LoVo (cell line): ENCODE data around the gene RUNX3.

Experiments
- DNase-seq: peaks from one replicate; pipeline ENCODE4 v3.0.0-alpha.2; 2016; ENCODE audit warnings: low spot score

Gene RUNX3

DNA sequence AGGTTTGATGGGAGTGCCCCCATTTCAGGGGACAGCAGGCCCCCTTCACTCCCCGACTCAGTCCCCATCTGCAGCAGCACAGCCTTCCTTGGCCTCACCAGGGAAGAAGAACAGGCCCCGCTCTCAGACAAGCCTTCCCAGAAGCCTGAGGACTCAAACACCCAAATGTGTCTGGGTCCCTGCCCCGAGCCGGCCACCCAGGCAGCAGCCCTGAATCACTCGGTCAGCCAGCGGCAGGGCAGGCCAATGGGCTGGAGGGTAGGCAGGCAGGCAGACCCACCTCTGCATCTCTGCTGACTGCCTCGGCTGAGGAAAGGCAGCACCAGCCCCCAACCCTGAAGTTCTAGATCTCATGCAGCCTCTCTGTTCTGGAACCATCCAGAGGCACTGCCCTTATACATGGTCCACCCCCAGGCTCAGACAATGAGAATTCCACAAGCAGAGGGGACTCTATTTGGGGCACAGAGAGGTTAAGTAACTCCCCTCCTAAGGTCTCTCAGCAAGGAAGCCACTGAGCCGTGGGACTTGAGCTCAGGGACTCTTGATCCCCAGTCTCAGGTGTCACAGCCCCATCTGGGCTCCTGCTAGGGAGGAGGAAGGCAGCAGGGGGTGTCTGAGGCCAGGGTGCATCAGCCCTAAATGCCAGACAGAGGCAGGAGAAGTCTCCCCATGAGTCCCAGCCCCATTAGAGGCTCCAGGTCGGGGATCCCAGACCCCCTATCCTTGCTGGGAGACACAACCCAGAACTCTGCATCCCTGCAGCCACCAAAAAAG is 33.2 kb upstream of the RUNX3 start:
- DNase-seq, result no peak

DNA sequence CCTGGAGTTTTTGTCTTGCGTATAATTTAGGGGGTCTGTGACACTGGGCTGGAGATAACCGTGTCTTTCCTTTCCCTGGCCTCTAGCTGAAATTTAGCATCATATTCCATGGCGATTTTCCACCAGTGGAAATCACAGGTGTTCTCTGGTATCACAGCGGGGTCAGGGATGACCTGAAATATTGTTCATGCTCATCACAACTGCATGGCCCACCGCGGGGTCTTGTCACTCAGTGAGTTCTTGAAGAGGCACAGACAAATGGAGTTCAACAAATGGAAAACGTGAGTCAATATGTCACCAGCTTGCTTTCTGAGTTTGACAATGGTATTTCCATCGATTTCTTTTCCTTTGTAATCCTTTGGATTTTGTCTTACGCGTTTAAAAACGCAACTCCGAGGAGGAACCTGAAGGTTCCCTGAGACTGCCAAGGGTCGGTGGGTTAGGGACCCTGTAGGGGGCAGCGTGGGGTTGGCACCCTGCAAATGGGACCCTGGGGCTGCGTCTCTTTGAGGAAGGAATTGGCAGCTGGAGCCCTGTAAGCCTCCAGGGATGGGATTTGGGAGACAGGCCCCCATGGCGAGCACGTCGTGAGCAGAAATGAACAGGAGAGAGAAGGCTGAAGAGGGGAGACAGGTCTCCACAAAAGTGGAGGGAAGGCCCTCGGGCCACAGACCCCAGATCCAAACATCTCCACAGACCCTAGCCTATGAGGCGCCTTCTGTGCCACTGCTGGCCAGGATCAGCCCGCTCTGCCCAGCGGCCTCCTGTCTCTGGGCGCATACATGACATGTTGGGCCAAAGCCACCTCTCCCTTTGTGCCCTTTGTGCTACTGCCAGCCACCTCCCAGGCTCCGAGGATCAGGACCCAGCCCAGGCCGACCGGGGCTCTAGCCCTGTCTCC is 32.1 kb upstream of the RUNX3 start:
- DNase-seq, result no peak

DNA sequence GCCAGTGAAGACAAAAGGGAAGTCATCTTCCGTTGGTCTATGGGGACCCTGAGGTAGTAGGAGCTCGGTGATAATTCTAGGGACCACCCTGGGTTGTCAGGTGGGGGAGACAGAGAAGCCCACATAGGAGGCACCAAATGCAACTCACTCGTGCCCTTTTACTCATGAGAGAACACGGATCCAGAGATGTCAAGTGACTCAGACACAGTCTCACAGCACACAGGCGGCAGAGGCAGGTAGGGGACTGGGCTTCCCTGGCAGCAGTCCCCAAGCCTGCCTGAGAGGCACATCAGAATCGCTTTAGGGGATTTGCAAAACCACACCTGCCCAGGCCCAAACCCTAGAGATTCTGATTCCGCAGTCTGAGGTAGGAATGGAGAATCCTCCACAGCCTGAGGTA is 31.3 kb upstream of the RUNX3 start:
- no peak for DNase-seq

DNA sequence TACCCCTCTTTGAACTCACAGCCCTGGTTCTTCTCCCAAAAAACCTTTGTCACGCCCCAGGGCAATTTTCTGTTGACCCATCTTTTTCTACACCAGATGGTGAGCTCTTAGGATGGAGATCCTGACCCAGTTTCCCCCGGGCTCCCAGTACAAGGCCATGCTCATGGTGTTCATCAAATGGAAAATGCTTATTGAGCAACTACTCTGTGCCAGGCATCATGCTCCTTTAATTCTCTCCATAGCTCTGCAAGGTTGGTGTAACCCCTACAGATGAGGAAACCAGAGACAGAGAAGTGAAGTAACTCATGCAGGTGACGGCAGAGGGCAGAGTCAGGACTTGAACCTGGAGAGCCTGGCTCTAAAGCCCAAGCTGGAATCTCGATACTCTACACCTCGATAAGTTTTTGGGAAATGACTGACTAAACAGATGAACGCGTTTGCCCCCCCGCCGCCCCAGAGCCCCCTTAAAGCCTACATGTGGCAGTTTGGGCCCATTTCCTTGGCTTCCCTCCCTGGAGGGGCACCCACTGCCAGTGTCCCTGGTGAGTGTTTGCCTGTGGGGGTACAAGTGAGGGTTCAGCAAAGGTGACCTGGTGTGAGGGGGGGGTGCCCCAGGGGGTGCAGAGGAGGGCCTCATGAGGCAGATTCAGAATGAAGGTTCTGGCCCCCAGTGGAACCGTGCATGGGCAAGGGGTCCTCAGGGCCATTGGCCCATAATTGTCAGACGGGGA is 30.2 kb upstream of the RUNX3 start:
- DNase-seq, result no peak

DNA sequence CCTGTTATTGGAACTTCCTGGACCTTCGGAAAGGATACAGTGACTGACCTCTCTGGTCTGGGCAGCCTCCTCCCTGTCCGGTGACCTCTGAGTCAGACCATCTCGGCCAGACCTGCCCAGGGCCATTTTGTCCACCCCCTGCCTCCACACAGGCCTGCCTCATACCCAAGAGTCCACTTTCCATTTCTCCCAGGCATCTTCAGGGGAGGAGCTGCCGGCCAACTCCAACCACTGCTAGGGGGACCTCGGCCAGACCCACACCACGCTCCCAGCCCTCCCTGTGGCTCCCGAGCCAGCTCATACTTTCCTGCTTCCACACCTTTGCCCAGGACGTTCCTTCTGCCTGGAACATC is 29.5 kb upstream of the RUNX3 start:
- DNase-seq, result no peak

DNA sequence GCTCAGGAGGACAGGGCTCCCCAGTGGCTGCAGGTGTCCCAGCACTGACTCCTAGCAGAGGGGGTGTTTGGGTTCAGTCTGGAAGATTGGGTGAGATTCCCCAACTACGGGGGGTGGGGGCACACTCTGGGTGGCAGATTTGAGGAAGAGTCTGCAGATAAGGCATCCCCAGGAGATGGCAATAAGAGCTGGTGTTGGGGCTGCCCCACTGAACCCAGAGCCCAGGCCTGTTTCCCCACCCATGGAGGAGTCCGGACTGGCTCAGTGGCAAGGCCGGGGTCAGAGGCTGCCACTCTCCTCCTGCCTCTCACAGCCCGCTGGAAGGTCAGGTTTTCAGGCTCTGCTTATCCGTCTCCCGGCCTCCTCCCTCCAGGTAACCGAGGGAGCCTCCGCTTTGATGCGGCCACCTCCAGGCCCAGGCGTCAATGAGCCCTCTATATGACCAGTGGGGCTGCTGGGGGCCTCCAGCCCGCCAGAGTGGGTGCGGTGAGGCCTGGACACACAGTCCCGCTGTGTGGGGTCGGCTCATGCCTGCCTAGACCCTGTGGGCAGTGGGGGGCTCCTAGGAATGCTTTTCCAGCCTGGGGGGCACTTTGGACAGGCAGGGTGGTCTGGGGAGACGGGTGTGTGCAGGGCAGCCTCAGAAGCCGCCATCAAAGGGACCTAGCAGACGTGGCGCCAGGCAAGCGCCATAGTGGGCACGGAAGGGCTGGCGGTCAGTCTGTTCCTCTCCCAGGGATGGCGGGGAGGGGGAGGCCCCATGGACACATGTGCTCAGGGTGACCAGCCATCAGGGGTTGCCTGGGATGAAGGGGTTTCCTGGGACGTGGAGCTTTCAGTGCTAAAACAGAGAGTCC is 28.9 kb upstream of the RUNX3 start:
- DNase-seq, result no peak

DNA sequence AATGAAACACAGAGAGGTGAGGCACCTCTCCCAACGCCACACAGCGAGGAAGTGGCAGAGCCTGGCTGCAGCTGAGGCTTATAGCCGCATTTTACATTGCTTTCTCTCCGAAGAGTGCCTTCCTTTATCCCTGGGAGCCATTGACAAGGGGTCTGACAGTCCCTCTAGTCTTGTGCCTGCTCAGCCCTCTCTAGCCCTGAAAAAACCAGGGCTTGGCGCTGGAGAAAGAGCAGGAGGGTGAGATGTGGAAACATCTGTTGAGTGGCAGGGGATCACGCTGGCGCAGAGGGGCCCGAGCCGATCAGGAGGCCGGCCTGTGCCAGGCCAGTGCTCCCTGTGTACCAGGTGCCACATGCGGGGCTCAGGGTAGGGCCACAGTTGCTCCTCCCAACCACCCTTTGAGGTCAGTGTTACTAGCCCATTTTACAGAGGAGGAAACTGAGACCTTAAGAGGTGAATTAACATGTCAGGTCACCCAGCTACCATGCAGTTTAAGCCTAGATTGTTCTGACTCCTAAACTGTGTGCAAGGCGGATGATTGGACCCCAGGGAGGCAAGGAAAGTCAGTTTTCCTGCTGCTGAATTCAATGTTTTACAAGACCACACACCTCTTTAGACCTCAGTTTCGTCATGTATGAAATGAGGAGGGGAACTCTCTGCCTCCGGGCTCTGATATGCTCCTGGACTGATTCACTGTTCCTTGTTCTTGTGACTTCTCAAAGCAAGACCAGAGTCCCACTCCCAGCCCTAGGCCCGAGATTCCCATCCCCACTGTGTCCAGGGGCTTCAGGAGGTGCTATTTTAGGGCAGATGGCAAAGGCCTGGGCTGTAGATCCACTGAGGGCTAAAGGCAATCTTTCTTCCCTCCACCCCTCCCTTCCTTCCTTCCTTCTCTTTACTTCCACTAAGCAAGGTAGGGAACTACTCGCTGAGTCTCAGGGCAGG is 28.0 kb upstream of the RUNX3 start:
- DNase-seq, result no peak

DNA sequence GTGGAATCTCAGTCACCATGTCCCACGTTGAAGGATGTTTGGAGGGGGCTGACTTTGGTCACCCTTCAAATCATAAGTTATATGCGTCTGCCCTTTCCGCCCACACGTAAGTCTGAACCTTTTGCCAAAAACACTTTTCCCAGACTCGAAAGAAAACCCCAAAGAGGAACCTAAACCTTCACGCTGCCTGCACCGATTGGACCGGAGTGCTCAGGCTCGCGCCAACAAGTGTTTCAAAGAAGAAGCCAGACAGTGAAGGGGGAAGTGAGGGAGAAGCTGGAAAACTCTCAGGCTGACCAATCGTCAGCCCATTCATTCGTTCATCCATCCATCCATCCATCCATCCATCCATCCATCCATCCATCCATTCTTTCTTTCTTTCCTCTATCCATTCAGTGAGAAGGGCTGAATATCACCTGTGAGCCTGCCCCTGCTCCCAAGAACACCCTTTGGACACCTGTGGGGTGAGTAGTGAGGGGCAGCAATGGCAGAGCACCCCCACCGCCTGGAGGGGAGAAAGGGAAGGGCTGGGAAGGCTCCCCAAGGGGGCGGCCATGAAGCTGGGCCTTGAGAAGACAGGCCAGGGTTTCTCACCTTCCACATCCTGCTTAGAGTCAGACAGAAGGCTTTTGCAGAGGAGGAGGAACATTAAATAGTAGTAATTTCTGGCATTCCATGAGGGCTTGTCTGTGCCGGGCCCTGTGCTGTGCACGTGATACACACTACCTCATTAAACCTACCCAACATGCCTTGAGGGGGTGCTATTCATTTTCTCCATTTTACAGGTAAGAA is 27.1 kb upstream of the RUNX3 start:
- DNase-seq, result no peak

DNA sequence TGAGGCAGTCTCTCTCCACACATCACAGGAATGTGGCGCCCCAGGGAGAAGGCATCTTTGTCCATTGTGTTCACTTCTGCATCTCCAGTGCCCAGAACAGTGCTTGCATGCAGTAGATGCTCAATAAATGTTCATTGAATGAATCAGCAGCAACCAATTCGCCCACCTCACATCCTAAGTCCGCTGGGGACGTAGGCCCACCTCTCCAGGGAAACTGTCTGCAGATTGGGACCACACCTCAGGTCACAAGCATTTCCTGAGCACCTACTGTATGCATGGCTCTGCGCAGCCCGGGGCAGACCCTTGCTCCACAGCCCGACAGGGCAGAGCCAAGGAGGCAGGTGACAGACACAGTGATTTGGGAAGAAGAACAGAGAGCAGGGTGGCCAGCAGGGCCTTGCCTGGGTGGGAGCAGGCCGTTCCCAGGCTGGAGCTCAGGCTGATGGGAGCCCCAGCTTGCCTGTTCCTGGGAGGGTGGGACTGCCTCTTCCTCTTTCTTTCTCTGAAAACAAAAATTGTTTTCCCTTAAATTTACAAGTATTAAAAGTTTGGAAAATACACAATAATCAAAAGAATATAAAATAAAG is 25.8 kb upstream of the RUNX3 start:
- no peak for DNase-seq

DNA sequence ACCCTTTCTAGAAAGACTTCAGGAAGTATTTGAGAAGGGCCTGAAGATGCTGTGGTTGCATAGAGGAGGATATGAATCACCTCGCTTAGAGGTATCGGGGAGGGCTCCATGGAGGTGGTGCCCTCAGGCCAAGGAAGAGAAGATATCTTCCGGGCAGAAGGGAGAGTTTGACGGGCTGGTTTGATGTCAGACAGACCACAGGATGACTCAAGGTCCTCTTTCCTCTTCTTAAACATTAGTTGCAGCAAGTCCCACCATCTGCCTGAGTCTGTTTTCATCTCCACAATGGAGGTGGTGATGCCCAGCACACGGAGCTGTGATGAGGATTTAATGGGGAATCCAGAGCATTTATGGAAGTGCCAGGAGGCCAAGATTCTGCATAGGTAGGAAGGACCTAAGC is 25.1 kb upstream of the RUNX3 start:
- DNase-seq, result no peak

DNA sequence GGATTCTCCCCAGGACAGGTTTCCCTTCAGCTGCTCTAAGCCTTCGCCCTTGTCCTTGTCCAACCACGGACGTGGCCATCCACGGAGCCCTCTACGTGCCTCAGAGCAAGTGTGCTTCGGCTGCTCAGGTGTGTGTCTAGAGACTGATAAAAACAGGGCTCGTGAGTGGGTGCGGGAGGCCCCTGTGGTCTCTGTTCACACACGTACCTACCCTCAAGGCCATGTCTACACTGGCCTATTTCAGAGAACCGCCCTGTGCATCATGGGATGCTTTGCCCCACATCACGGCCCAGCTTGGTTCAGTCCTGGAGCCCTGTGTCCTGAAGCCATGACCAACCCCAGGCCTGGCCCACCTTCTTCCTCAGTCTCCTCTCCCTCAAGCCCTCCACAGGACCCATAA is 24.6 kb upstream of the RUNX3 start:
- DNase-seq, result no peak

DNA sequence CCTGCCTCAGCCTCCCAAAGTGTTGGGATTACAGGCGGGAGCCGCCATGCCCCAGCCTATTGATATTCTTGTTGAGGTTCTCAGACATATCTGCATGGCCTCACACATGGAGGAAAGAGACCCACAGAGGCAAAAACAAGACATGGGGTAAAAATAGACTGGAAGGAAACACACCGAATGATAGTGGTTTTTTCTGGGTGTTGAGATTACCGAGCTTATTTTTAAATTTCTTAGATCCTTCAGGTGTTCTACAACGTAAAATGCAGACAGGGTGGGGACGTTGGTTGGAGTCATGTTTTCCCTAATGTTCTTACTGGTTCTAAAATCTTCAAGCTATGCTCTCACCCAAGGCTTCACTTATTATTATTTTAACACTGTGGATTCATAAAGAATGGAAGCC is 23.9 kb upstream of the RUNX3 start:
- no peak for DNase-seq

DNA sequence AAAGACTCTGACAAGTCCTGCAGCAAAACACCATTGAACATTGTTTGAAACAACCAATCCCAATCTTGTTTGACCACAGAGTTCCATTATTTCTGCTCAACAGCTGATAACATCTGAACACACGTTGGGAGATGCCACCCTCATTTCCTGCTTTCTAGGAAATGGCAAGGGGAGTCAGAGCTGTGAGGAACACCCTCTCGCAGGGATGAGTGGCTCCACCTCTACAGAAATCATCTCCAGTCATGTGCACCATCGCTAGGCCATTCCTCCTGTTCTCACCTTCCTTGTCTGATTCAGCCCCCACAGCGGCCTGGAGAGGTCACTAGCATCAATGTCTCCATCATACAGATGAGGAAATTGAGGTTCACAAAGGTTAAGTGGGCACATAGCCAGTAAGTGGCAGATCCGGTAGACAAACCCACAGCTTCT is 22.4 kb upstream of the RUNX3 start:
- no peak for DNase-seq

DNA sequence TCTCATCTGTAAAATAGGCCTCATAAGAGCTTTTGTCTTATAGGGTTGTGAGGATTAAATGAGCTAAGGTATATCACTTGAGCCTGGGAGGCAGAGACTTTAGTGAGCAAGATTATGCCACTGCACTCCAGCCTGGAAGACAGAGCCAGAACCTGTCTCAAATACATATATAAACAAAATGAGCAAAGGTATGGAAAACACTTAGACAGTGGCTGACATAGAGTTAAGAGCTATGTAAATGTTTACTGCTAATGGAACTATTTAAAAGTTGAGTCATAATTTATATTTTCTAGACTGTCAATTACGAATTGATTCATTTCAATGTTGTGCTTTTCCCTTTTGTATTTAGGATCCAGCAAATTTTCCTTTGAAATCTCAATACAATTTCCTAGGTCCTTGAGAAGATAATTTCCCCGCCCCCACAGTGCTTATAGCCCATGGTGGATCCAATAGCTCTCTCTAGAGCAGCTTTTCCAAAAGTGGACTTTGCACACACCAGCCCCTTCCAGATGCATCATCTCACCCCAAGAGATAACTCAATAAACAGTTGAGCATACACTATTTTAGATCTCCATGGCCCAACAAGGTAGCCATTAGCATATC is 21.8 kb upstream of the RUNX3 start:
- no peak for DNase-seq

DNA sequence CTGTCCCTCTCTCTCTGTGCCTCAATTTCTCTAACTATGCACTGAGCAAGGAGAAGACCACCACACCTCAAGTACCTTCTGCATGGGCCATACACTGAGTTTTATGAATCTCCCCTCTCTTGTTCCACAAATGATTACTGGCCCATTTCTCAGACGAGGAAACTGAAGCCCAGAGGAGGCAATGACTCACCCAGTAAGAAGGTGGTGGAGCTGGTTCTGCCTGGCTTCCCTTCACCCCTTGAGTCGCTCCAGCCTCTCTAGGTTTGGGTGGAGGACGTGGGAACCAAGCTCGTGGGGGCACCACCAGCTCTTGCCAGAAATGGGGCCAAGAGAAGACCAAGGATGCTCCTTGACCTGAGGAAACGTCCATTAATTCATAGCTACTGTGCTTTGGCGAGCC is 21.3 kb upstream of the RUNX3 start:
- DNase-seq, result no peak

DNA sequence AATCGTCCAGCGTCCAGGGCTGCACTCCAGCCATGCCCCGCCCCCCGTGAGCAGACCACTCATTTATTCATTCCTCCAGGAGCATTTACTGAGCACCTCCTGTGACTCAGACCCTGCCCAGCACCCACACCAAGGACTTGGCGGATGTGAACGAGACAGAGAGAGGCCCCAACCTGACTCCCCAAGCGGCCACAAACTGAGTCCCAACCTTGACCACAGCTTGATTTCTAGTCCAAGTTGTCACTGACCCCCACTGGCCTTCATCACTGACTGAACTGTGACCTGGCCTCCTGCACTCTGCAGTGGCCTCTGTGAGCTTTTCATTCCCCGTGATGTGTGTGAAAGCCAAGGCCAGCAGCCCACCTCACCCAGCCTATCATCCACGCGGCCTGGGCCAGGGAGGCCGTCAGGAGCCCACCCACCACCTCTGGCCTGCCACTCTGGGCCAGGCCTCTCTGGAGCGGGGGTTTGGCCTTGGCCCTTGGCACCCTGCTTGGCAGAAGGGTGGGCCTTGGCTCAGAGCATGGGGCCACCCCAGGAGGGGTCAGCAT is 19.3 kb upstream of the RUNX3 start:
- DNase-seq, result no peak

DNA sequence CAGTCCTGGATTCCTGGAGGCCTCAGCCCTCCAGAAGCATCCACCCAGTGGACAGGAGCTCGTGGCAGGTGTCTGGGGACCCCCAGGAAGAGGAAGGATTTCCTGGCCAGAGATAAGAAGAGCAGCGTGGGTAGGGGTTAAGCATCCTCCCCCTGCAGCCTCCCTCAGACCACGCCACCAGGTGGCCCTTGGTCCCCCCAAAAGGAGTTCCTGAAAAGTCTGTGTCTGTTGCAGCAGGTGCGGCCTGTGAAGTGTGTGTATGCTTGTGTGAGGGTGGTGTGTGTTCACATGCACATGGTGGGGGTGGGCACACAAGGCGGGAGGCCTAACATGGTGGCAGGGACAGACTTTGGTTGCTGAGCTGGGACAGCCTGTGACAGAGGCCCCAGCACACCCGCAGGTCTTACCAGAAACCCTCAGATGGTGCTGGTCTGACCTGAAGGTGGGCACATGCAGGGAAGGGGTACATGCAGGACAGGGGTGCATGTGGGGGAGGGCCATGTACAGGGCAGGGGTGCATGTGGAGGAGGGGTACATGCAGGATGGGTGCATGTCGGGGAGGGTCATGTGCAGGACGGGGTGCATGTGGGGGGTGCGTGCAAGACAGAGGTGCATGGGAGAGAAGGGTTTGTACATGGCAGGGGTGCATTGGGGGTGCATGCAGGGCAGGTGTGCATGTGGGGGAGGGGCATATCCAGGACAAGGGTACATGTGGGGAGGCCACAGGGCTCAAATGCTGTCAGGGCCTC is 18.2 kb upstream of the RUNX3 start:
- DNase-seq, result no peak
